ELF-1 (cell line): ENCODE data around the gene EPHA2.
"Not testable (repeated sequence)": the region's sequence is repeated elsewhere in the genome, so short reads cannot be mapped to it uniquely, and the experiment has no call there.

ENCODE experiments used
- DNase-seq: peaks from one replicate; pipeline ENCODE4 v3.0.0-alpha.2; 2016; ENCODE audit warnings: low read depth, low spot score

EPHA2 gene

DNA sequence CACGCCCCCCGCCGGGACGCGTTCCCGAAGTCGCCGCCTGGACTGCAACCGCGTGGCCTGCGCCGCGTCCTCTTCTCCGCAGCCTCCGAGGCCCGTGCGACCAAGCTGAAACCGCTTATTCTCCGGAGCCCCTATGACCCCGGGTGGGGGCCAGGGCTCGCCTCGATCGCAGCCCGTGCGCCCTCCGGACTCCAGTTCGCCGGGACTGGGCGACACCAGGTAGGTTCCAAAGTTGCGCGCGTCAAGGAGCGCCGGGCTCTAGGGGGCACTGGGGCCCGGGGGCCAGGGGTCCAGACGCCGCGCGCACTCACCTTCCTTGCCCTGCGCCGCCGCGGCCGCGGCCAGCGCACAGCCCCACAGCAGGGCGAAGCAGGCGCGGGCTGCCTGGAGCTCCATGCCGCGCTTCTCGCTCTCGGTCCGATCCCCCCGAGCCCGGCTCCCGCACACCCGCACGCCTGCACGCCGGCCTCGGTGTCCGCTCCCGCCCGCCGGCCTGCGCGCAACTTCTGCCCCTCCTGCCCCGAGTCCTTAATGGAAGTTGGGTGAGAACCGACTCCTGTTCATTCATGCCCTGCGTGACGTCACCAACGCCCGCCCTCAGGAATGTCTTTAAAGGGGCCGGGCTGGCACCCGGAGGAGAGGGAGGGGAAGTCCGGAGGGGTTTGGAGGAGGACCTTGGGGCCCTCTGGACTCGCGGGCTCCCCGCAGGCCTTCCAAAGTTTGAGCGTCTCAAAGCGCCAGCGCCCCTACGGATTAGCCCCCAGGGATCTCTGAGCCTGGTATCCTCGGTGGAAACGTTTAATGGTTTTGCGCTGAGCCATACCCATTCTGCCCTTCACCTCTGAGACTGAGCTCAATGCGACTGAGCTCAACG is at the start of gene EPHA2:
Gene EPHA2 (minus strand): TSS at position 533 of the 874 bp plus-strand sequence. CDS start 137 bp downstream, at position 396.
- DNase-seq: peak; percentile 95

DNA sequence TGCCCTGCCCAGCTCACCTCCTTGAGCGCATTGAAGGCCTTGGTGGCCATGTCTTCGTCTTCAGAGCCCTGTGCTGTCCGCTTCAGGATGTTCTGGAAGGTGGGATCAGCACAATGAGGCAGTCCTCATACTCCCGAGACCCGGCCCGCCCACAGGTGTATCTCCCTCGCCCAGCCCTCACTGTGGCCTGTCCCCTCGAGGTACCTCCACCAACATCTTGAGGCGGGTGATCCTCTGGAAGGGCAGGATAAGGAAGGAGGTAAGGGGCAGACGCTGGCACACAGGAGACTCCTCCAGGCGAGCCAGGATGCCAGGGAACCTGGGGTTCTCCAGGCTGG is 49.4 kb upstream of the EPHA2 start:
- DNase-seq: no peak

DNA sequence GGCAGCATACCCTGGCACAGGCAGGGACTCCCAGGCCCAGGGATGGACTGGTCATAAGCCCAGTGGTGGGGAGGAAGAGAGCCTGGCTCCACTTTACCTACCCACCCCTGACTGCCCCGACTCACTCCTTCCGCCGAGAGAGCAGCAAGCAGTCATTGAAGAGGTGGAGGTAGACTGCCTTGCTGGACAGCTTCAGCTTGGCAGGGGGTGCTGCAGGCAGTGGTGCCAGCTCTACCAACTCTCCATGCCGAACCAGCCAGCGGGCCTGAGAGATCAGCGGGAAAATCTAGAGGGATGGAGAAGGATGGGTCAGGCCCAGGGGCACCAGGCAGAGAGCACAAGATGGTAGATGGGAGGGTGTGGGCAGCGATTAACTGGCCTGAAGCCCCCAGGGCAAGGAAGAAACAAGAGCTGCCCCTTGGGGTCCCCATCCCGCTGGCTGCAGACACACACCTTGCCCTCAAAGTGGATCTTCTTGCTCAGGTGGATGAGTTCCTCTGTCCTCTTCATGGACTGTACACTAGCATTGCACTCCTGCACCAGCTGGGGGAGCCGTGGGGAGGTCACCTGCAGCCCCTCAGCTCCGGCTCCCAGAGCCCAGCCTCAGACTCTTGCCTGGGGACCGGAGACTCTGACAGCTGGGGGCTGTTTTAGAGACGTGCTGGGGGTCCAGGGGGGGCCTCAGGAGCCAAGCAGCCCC is 48.9 kb upstream of the EPHA2 start:
- DNase-seq: peak; percentile 65

DNA sequence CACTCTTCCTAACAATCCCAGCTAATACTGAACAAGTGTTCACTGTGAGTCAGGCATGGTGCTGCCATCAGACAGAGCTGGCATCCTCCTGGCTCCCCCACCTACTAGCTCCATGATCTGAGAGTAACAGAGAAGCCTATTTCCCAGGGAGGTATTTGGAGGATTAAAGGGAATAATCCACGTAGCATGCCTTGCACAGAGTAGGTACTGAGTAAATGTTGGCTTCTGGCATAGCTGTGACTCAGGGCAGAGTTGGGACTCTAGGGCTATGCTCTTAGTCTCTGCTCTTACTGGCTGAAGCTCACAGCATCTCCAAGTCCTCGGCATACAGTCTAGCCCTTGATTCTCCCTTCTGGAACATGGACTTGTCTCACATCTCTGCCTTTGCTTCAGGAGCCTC is 48.3 kb upstream of the EPHA2 start:
- DNase-seq: no peak

DNA sequence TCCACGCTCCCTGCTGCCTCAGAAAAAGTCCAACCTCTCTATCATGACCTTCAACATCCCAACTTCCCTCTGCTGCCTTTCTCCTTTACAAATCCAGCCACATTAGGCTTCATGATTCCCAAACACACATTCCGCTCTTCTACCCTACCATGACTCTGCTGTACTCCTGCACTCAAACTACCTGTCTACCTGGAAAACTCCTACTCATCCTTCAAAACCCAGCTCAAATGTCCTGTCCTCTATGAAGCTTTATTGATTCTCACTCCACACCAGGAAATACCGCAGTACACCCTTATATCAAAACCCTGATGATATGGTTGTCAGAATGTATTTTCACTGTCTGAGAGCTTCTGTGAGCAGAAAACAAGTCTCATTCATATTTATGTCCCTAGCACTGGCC is 47.7 kb upstream of the EPHA2 start:
- DNase-seq: no peak

DNA sequence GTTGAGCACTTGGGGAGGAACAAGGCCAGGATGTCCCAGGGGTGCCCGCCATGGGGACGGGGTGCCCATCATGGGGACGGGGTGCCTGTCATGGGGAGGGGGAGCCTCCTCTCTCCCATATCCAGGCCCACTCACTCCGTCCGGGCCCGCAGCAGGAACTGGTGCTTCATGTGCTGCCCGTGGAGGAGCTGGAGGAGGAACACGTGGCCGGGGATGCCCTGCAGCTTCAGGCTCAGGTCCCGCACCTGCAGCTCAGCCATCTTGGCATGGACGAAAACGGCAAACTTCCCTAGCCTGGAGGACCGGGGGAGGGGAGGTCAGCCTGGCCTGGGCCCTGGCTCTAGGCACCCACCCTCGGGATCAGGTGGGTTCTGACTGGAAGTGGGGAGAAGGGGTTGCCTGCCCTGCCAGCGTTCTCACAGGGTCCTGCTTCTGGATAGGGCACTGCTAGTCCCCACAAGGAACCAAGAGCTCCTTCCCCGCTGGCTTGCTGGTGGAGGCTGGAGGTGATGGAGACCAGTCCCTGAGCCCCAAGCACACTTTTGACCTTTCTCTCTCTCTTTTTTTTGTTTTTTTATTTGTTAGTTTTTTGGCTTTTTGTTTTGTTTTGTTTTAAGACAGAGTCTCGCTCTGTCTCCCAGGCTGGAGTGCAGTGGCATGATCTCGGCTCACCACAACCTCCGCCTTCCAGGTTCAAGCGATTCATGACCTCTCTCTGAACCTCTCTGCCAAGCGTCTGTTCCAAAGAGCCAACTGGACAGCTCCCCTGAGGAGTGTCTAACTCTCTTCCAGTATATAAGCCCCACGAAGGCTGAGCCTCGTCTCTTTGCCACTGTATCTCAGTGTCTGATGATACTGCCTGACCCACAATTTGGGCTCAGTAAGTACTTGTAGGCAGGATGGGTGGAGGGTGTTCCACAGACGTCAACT is 46.7 kb upstream of the EPHA2 start:
- no peak for DNase-seq

DNA sequence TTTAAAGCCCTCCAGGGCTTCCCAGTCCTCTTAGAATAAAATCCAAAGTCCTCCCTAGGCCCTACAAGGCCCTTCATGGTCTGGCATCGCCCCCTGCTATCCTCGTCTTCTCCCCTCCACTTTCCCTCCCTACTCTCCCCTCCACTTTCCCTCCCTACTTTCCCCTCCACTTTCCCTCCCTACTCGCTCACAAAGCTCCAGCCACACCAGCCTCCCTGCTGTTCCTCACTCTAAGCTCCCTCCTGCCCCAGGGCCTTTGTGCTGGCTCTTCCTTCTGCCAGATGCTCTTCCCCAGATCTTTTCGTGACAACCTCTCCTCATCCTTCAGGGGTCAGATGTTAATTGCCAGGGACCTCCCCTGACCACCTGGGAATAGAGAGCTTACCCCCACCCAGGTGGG is 43.8 kb upstream of the EPHA2 start:
- DNase-seq: no peak

DNA sequence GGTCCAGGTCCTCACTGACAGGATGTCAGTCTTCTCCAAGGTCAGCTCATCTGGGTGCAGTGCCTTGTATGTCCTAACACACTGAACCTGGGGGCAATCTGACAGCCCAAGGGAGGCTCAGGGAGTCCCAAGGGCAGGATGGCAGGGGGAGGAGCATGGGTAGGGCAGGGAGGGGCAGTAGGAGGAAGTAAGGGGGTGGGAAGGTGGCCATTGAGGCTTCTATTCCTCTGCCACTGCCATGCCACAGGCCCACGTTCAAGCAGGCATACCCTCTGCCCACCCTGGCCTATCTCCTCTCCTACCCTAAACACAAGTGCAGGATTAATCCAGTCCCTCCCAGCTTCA is 43.3 kb upstream of the EPHA2 start:
- DNase-seq: no peak

DNA sequence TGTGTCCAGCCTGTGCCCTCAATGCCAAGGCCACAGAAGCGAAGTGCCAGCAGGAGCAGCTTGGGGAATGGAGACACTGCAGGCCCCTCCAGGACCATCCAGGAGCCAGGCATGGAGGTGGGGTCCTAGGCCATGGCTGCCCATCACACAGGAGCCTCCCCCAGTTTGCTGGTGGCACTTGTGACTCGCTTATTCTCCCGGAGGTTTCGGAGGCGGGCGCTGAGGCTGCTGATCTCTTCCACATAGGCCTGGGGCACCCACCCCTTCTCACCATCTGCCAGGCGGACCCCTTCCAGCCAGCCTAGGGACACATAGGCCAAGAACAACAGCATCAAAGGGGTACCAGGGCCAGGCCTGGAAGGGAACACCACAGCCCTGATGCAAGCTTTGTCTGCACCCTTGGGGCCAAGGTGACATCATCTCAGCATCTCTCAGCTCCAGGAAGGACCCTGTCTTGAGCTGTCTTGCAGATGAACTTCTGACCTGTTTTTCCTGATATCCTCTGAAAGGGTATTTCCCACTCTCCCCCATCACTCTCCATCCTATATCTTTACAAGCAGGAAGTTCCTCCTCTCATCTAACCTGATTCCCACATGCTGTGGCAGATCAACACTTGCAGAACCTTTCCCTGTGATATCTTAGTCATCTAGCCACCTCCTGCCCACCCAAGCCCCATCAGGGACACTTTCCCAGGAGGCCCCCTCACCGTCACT is 42.7 kb upstream of the EPHA2 start:
- DNase-seq: no peak

DNA sequence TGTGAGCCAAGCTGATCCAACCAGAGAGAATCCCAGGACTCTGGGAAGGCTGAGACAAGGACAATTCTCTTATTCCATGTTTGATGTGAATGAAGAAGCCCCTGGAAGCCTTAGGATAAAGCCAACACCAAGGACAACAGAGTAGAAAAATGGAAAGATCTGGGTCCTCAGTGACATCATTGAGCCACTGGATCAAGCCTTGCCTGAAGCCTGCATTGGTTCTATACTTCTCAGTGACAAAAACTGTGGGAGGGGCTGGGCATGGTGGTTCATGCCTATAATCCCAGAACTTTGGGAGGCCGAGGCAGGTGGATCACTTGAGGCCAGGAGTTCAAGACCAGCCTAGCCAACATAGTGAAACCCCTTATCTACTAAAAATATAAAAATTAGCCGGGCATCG is 41.0 kb upstream of the EPHA2 start:
- DNase-seq: no peak

DNA sequence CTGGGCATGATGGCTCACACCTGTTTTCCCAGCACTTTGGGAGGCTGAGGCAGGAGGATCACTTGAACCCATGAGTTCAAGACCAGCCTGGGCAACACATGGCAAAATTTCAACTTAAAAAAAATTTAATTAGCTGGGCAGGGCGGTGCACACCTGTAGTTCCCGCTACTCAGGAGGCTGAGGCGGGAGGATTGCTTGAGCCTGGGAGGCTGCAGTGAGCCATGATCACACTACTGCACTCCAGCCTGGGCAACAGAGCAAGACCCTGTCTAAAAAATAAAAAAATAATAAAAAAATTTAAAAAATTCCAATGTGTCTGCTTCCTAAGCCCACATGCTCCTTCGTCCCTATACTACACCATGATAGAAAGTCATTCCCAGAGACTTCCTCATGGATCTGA is 40.3 kb upstream of the EPHA2 start:
- DNase-seq: not testable (repeated sequence)

DNA sequence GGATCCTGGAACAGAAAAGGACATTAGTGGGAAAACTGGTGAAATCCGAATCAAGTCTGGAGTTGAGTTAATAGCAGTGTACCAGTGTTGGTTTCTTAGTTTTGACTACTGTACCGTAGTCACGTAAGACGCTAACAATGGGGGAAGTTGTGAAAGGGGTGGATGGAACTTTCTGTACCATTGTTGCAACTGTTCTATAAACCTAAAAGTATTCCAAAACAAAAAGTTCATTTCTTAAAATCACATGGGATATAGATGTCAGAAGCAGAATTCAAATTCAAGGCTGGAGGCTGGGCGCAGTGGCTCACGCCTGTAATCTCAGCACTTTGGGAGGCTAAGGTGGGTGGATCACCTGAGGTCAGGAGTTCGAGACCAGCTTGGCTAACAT is 39.6 kb upstream of the EPHA2 start:
- no peak for DNase-seq

DNA sequence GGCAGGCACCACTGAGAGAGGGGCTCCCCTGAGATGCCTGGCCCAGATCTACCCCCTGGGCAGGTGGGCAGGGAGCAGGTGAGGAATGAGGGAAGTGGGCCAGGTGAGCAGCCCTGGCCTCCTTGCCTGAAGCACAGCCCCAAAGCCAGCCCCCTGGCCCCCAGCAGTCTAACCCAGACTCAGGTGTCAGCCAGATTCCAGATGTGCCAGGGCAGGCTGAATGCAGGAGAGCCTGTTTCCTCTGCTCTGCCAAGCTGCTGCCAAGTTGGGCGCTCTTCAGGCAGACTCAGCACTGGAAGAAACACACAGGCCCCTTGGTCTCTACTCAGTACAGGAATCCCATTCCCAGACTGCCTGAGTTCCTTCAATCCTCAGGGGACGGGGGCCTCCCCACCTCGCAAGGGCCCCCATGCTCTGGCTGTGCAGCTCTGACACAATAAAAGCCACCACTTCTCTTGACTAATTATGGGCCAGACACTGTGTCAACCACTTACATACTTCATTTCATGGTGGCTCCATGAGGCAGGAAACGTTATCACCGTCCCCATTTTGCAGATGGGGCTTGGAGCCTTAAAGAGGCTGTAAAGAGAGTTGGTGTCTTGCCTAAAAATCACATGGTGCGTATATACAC is 36.2 kb upstream of the EPHA2 start:
- DNase-seq: no peak

DNA sequence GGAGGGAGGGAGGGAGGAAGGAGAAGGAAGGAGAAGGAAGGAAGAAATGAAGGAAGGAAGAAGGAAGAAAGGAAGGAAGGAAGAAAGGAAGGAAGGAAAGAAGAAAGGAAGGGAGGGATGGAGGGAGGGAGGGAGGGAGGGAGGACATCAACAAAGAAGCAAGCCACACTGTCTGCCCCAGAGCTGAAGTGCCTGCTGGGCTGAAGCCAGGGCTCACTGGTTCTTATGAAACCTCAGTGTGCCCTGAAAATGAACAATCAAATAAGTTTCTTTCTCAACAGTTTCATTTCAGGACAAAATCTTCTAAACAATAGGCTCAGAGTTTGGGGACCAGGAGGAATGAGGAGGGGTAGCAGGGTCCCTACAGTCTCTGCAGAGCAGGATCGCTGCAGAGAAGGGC is 35.4 kb upstream of the EPHA2 start:
- DNase-seq: no peak

DNA sequence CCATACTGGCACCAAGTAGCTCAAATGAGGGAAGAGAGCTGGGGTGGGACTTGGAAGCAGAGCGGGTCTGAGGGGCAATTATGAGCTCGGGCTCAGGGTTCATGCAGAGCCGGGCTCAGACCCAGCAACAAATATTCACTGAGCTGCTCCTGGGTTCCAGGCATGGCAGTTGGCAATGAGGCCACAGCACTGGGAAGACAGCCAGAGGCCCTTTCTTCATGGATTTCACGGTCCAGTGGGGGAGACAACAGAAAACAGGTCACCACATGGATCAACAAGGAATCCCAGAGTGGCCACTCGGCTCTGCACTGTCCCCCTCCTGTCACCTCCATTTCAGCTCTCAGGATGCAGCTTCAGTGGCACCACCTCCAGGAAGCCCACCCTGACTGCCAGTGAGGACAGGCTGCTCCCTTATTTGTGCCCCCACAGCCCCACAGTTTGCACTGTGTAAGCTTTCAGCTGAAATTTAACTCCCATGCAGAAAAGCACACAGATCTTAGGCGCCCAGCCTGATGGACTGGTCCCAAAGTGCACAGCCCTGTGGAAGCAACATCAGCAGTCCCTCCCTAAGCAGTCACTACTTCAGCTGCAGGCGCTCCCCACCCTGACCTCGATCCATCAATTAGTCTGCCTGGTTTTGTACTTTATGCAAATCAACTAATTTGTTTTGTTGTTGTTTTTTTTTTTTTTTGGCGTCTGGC is 34.2 kb upstream of the EPHA2 start:
- no peak for DNase-seq

DNA sequence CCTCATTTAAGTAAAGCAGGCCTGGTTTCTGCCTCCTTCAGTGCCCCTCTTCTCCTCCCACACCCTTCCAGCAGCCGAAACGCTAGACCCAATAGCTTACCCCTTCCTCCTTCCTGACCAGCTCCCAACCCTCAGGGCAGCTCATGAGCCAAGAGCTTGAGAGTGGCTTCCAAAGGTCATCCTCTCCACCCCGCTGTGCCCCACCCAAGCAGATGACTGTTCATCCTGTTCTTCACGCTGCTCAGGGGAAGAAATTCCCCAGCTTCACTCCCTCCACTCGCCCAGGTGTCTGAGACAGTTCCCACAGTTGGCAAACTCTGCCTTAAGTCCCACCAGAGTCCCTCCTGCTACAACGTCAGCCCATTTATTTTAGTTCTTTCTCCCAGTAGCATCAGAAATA is 33.1 kb upstream of the EPHA2 start:
- DNase-seq: no peak

DNA sequence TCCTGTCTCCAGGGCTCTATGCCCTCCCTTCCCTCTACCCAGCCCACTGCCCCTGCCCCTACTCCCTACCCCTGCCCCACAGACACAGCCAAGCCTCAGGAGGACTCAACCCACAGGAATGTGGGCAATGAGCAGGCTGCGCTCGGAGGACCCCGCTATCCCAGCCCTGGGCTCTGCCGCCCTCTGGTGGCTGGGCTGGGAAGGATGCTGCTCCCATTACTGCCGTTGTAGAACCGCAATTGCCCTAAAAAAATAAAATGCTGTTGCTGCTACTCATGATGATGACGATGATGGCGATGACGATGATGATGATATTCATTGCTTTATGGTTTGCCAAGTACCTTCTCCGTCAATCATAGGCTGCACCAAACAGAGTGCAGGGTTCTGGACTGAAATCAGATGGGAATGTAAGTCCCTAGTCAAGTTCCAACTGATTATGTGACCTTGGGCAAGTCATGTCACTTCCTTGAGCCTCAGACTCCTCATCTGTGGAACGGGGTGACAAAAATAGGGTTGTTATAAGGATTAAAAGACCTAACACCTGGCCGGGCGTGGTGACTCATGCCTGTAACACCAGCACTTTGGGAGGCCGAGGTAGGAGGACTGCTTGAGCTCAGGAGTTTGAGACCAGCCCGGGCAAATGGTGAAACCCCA is 32.0 kb upstream of the EPHA2 start:
- peak; percentile 88 for DNase-seq

DNA sequence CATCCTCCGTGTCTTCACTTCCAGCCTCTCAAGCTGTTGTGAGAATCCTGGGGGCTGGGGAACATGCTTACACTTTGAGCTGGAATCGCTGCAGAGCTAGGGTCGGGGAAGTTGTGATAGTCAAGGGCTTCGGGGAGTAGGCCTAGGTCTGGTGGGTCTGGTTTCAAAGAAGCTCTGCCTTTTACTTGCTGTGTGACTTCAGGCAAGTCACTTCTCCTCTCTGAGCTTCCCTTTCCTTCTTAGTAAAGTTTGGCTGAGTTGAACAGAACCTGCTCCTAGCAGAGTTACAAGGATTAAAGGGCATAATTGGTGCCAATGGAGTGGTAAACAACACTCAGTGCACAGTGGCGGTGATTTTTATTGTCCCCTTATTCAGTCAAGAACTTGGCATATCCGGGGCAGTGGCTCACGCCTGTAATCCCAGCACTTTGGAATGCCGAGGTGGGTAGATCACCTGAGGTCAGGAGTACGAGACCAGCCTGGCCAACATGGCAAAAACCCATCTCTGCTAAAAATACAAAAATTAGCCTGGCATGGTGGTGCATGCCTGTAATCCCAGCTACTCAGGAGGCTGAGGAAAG is 30.9 kb upstream of the EPHA2 start:
- DNase-seq: no peak

DNA sequence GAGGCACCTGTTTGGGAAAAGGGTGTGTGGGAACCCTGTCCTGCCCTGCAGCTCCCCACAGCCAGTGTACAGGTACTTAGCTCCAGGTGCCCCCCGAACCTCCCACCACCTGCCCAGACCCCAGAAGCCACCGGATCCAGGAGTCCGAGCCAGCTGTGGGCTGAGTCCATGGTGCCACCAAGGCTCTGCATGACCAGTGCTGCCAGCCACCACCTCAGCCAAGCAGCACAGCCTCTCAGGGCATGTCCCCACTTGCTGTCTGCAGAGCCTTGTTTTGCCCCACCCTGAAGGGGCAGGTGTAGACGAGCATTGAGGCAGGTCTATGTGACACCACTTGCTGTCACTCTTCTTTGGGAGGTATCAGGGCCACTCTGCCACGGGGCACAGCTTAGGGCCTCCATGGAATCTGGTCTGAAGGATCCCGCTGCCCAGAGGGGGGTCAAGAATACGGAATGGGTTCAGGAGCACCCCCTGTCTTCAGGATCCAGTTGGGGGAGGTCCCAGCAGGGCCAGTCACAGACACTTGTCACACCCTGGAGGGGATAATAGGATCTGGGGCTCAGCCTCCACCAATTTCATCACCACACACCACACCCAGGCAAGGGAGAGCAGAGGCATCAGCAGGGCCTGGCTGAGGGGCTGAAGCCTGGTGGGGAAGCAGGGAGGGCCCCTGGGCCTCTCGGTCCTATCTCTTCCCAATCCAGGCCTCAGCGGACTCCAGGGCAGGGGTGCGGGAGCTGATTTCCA is 28.9 kb upstream of the EPHA2 start:
- DNase-seq: no peak
